ENCODE results near the gene CABLES2. TPM values are rescaled to one million over a fixed set of nuclear protein-coding genes. Genes with fewer than 3 reads are reported as not detected.

The CABLES2 gene
- total RNA-seq, 4 donors from 2014 or later, result 1.1 to 2.4 (median 1.7) TPM

DNA sequence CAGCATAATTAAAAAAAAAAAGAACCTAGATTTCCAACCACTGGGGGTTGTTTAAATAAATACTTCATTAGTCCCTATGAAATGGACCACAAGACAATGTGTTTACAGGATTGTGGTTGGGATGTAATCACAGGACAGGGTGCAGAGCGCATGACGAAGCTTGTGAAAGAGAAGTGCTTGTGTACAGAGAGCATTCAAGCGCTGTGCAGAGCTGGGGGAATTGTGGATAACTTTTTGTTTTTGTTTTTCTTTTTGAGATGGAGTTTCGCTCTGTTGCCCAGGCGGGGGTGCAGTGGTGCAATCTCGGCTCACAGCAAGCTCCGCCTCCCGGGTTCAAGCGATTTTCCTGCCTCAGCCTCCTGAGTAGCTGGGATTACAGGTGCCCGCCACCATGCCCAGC lies 62.3 kb downstream of the CABLES2 start:
- TF ChIP-seq, protein P1, sequence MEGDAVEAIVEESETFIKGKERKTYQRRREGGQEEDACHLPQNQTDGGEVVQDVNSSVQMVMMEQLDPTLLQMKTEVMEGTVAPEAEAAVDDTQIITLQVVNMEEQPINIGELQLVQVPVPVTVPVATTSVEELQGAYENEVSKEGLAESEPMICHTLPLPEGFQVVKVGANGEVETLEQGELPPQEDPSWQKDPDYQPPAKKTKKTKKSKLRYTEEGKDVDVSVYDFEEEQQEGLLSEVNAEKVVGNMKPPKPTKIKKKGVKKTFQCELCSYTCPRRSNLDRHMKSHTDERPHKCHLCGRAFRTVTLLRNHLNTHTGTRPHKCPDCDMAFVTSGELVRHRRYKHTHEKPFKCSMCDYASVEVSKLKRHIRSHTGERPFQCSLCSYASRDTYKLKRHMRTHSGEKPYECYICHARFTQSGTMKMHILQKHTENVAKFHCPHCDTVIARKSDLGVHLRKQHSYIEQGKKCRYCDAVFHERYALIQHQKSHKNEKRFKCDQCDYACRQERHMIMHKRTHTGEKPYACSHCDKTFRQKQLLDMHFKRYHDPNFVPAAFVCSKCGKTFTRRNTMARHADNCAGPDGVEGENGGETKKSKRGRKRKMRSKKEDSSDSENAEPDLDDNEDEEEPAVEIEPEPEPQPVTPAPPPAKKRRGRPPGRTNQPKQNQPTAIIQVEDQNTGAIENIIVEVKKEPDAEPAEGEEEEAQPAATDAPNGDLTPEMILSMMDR (IDR thresholded peaks at IDR 0.05; ENCODE audit: low read depth), result no peak

DNA sequence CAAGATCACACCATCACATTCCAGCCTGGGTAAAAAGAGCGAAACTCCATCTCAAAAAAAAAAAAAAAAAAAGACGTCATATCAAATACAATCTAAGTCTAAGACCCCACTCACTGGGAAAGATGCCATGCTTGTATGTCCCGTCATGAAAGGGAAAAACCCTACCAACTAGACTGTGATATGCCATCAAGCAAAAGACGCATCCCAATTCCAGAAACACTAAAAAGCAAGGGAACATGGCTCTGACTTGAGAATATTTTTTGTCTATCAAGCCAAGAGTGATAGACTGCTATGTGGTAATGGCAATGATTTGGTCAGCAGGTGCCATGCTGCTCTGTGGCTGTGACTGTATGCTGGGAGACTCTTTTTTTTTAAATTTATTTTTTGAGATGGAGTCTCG lies 63.0 kb downstream of the CABLES2 start:
- TF ChIP-seq, protein P1 (IDR thresholded peaks at IDR 0.05; ENCODE audit: low read depth), result no peak

DNA sequence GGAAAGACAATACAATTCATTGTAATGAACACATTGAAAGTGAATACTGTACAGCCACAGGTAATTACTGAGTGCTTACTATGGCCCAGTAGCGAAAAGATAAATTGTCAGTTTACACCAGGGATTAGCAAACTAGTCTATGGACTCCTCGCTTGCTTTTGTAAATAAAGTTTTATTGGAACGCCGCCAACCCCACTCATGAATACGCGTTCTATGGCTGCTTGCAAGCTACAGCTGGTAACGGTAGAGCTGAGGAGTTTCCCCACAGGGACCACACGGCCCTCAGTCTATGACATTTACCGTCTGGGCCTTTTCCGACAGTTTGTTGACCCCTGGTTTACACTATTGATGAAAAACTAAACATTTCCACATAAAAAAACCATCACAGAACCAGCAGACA lies 64.2 kb downstream of the CABLES2 start:
- TF ChIP-seq, protein P1 (IDR thresholded peaks at IDR 0.05; ENCODE audit: low read depth), result no peak

DNA sequence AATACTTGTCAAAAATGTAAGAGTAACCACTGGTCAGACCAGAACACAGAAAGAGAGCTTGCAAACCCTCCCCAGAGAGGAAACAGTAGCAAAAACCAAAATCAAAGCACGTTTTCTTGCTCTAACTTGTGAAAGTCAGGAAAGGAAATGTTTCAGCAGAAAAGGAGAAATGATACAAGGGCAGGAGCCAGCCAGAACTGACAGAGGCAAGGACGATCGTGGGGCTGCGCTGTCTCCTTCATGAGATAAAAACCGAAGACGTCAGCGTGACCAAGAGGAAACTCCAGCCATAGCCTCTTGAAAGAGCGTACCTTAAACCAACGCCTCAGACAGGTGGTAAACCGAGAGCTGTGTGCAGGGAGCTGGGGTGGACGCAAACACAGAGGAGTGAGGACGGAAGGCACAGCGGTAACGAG lies 67.4 kb downstream of the CABLES2 start:
- TF ChIP-seq, protein P1 (IDR thresholded peaks at IDR 0.05; ENCODE audit: low read depth), result no peak

Other genes starting within 250 kb of the CABLES2 start
- 10 to 100 TPM; 17.0 to 26.1 (median 22.6) TPM for gene MTG2, start 224.3 kb downstream of the CABLES2 start, total RNA-seq
- gene HRH3, start 187.0 kb downstream of the CABLES2 start, total RNA-seq, result not detected
- 10 to 100 TPM; 25.3 to 43.1 (median 27.6) TPM for gene OSBPL2, start 168.8 kb downstream of the CABLES2 start, total RNA-seq
- gene ADRM1, start 104.3 kb downstream of the CABLES2 start, total RNA-seq, result 100 to 1,000 TPM in 2 of 4 donors, 10 to 100 TPM in 2; 78.5 to 141 (median 101) TPM
- gene LAMA5, start 40.0 kb downstream of the CABLES2 start, total RNA-seq, result 100 to 1,000 TPM in 1 of 4 donors, 10 to 100 TPM in 3; 14.1 to 131 (median 34.5) TPM
- 1,000 to 10,000 TPM; 1,888 to 3,001 (median 2,521) TPM for gene RPS21, start 20.2 kb downstream of the CABLES2 start, total RNA-seq
- not detected for gene RBBP8NL, start 20.3 kb upstream of the CABLES2 start, total RNA-seq
- not detected for gene GATA5, start 68.7 kb upstream of the CABLES2 start, total RNA-seq
- gene SLCO4A1, start 235.2 kb upstream of the CABLES2 start, total RNA-seq, result 10 to 100 TPM in 3 of 4 donors, 1 to 10 TPM in 1; 9.0 to 38.5 (median 28.3) TPM

All from subcutaneous adipose tissue (tissue), 4 donors.